Thyroid gland (tissue), 4 donors: ENCODE data around the gene FOSL2. TPM values are rescaled to one million over a fixed set of nuclear protein-coding genes. Genes with fewer than 3 reads are reported as not detected.

ENCODE experiments used
- DNase-seq, 2 donors: peaks; one replicate each; pipeline ENCODE4 v3.0.0-alpha.2; 2019
- H3K27ac ChIP-seq, 3 donors: fragments of 200-600 bp; sonication (generic); 1 replicate in 2 of 3; 2 replicates in 1 of 3; pipeline ENCODE4 v1.5.1; 2016 to 2019; ENCODE audit warnings: mild to moderate bottlenecking in 1 of 3, moderate library complexity in 1 of 3
- H3K27me3 ChIP-seq: fragments of 200-600 bp; sonication (generic); one replicate; pipeline ENCODE4 v1.5.1; 2019
- H3K36me3 ChIP-seq, 2 donors: fragments of 200-600 bp; sonication (generic); one replicate each; pipeline ENCODE4 v1.5.1; 2016 to 2019
- H3K4me1 ChIP-seq, 2 donors: fragments of 200-600 bp; sonication (generic); one replicate each; pipeline ENCODE4 v1.5.1; 2017 to 2019
- H3K4me3 ChIP-seq, 3 donors: fragments of 200-600 bp; sonication (generic); replicated peaks in 1 of 3; 1 replicate in 2 of 3; 2 replicates in 1 of 3; pipeline ENCODE4 v1.5.1; 2016; ENCODE audit warnings: mild to moderate bottlenecking in 1 of 3
- H3K9me3 ChIP-seq: fragments of 200-600 bp; sonication (generic); one replicate; pipeline ENCODE4 v1.5.1; 2017
- CTCF ChIP-seq, 6 experiments: fragments of 200-600 bp in 3 of 6; fragments of 450-650 bp in 3 of 6; sonication (generic) in 3 of 6; IDR thresholded peaks; one replicate each; pipeline ENCODE4 v1.5.1; 2016 to 2019; ENCODE audit warnings: antibody characterized with exemption in 6 of 6, mild to moderate bottlenecking in 2 of 6, inconsistent platforms in 1 of 6, moderate library complexity in 1 of 6
- POLR2A ChIP-seq, 2 donors: fragments of 450-650 bp; IDR thresholded peaks; one replicate each; pipeline ENCODE4 v1.6.1; 2017; ENCODE audit warnings: antibody characterized with exemption in 2 of 2, mild to moderate bottlenecking in 2 of 2, moderate library complexity in 1 of 2
- WGBS, 2 donors: methylation state at CpG; one replicate each; pipeline ENCODE4 v1.1.5; 2017; 5-methylcytosine and 5-hydroxymethylcytosine counted together
- intact Hi-C: fragments of 100-400 bp; cut with DNase I; formaldehyde crosslinking; loops from one replicate; pipeline ENCODE4 v1.15.1; 2023
- total RNA-seq, 4 donors: library from RNA; depleted of rRNA; stranded (reverse); fragments of >200 nt; gene quantifications; one replicate each; pipeline ENCODE4 v1.2.3, GENCODE V29; 2016

The FOSL2 gene
- total RNA-seq, 4 donors from 2014 or later: 30.7 to 85.1 (median 40.6) TPM

GRCh38 chr2:28345619-28346018 lies 47.0 kb upstream of the FOSL2 start:
- intact Hi-C loops: no loop called here

GRCh38 chr2:28346587-28346986 lies 46.1 kb upstream of the FOSL2 start:
- intact Hi-C loops: no loop called here
- DNase-seq: no peak
- no peaks in the 10 kb centered on the region for H3K9me3 ChIP-seq

More at GRCh38 chr2:28345619-28346018, 47.0 kb upstream of the FOSL2 start:
- no peak for DNase-seq
- Histone ChIP-seq H3K27me3 (no peaks in the 10 kb centered on the region), H3K27ac (no peak overlapping the region), H3K4me1 (peaks cover 0 to 12% of the 10 kb centered on the region in 2 donors), H3K9me3 (no peaks in the 10 kb centered on the region), H3K4me3 (no peak overlapping the region), H3K36me3 (no peaks in the 10 kb centered on the region)
- TF ChIP-seq CTCF (IDR thresholded peaks at IDR 0.05) (no peak), POLR2A (IDR thresholded peaks at IDR 0.05) (no peak)
- 73% methylated on average over 8 of the region's 8 CpGs for WGBS, 2 donors

GRCh38 chr2:28347193-28347592 lies 45.5 kb upstream of the FOSL2 start:
- Histone ChIP-seq H3K27ac (no peak overlapping the region), H3K9me3 (no peaks in the 10 kb centered on the region), H3K4me3 (no peak overlapping the region), H3K4me1 (peaks cover 0 to 5% of the 10 kb centered on the region in 2 donors), H3K36me3 (no peaks in the 10 kb centered on the region), H3K27me3 (no peaks in the 10 kb centered on the region)
- no peak for DNase-seq
- intact Hi-C loops: no loop called here
- 93 to 95% methylated on average over 6 of the region's 6 CpGs for WGBS, 2 donors
- no peak for TF ChIP-seq POLR2A (IDR thresholded peaks at IDR 0.05)
- no peak for TF ChIP-seq CTCF (IDR thresholded peaks at IDR 0.05)

More at GRCh38 chr2:28346587-28346986, 46.1 kb upstream of the FOSL2 start:
- 79 to 93% methylated on average over 5 to 6 of the region's 6 CpGs for WGBS, 2 donors
- H3K36me3 ChIP-seq: no peaks in the 10 kb centered on the region
- no peak overlapping the region for H3K4me3 ChIP-seq
- H3K27me3 ChIP-seq: no peaks in the 10 kb centered on the region
- no peak overlapping the region for H3K27ac ChIP-seq
- peaks cover 0 to 11% of the 10 kb centered on the region in 2 donors for H3K4me1 ChIP-seq
- TF ChIP-seq POLR2A (IDR thresholded peaks at IDR 0.05): no peak
- no peak for TF ChIP-seq CTCF (IDR thresholded peaks at IDR 0.05)

GRCh38 chr2:28347596-28347995 lies 45.1 kb upstream of the FOSL2 start:
- WGBS, 2 donors: 66 to 74% methylated on average over 9 of the region's 9 CpGs
- no peak for DNase-seq
- intact Hi-C loops: no loop called here

GRCh38 chr2:28348149-28348567 lies 44.5 kb upstream of the FOSL2 start:
- intact Hi-C loops: no loop called here
- Histone ChIP-seq H3K4me3 (no peak overlapping the region), H3K27ac (no peak overlapping the region), H3K4me1 (no peaks in the 10 kb centered on the region), H3K36me3 (no peaks in the 10 kb centered on the region), H3K27me3 (no peaks in the 10 kb centered on the region), H3K9me3 (no peaks in the 10 kb centered on the region)
- DNase-seq: no peak
- WGBS, 2 donors: 70 to 86% methylated on average over 2 to 9 of the region's 10 CpGs
- no peak for TF ChIP-seq POLR2A (IDR thresholded peaks at IDR 0.05)
- no peak for TF ChIP-seq CTCF (IDR thresholded peaks at IDR 0.05)

More at GRCh38 chr2:28347596-28347995, 45.1 kb upstream of the FOSL2 start:
- Histone ChIP-seq H3K36me3 (no peaks in the 10 kb centered on the region), H3K4me1 (peaks cover 0 to under 1% of the 10 kb centered on the region in 2 donors), H3K4me3 (no peak overlapping the region), H3K27ac (no peak overlapping the region), H3K27me3 (no peaks in the 10 kb centered on the region), H3K9me3 (no peaks in the 10 kb centered on the region)
- no peak for TF ChIP-seq CTCF (IDR thresholded peaks at IDR 0.05)
